Measurements from ENCODE around the gene HBA2.
"Not testable (repeated sequence)": the region's sequence is repeated elsewhere in the genome, so short reads cannot be mapped to it uniquely, and the experiment has no call there.

HBA2 gene

DNA sequence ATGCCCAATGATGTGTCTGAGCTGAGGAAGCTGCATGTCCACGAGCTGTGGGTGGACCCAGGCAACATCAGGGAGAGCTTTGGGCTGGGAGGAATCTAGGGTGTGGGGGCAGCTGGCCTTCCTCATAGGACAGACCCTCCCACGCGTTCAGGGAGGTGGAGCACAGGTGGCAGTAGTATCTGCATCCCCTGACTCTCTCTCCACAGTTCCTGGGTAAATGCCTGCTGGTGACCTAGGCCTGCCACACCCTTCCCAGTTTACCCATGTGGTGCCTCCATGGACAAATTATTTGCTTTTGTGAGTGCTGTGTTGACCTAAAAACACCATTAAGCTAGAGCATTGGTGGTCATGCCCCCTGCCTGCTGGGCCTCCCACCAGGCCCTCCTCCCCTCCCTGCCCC lies 3.7 kb upstream of the HBA2 start:
- TF ChIP-seq POLR2AphosphoS5 (IDR thresholded peaks at IDR 0.05; ENCODE audit: low read depth, low read length) (no peak), POLR2A (IDR thresholded peaks at IDR 0.05; ENCODE audit: low read depth, low read length) (no peak), TAF1 (IDR thresholded peaks at IDR 0.05; ENCODE audit: borderline replicate concordance, low read depth, low read length) (no peak)
- DNase-seq (ENCODE audit: insufficient read length) (no peak), FAIRE-seq (no peak)

DNA sequence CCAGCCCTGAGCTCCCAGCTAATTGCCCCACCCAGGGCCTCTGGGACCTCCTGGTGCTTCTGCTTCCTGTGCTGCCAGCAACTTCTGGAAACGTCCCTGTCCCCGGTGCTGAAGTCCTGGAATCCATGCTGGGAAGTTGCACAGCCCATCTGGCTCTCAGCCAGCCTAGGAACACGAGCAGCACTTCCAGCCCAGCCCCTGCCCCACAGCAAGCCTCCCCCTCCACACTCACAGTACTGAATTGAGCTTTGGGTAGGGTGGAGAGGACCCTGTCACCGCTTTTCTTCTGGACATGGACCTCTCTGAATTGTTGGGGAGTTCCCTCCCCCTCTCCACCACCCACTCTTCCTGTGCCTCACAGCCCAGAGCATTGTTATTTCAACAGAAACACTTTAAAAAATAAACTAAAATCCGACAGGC lies 2.6 kb upstream of the HBA2 start:
- FAIRE-seq; DNase-seq (ENCODE audit: insufficient read length): not testable (repeated sequence)

DNA sequence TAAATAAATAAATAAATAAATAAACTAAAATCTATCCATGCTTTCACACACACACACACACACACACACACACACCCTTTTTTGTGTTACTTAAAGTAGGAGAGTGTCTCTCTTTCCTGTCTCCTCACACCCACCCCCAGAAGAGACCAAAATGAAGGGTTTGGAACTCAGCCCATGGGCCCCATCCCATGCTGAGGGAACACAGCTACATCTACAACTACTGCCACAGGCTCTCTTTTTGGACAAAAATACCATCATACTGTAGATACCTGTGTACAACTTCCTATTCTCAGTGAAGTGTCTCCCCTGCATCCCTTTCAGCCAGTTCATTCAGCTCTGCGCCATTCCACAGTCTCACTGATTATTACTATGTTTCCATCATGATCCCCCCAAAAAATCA lies 1.9 kb upstream of the HBA2 start:
- DNase-seq (ENCODE audit: insufficient read length) (no peak), FAIRE-seq (no peak)
- no peak for TF ChIP-seq TAF1 (IDR thresholded peaks at IDR 0.05; ENCODE audit: borderline replicate concordance, low read depth, low read length)
- TF ChIP-seq POLR2AphosphoS5 (IDR thresholded peaks at IDR 0.05; ENCODE audit: low read depth, low read length), result no peak
- TF ChIP-seq POLR2A (IDR thresholded peaks at IDR 0.05; ENCODE audit: low read depth, low read length), result no peak

DNA sequence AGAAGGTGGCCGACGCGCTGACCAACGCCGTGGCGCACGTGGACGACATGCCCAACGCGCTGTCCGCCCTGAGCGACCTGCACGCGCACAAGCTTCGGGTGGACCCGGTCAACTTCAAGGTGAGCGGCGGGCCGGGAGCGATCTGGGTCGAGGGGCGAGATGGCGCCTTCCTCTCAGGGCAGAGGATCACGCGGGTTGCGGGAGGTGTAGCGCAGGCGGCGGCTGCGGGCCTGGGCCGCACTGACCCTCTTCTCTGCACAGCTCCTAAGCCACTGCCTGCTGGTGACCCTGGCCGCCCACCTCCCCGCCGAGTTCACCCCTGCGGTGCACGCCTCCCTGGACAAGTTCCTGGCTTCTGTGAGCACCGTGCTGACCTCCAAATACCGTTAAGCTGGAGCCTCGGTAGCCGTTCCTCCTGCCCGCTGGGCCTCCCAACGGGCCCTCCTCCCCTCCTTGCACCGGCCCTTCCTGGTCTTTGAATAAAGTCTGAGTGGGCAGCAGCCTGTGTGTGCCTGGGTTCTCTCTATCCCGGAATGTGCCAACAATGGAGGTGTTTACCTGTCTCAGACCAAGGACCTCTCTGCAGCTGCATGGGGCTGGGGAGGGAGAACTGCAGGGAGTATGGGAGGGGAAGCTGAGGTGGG lies 657 bp downstream of the HBA2 start:
- FAIRE-seq; DNase-seq (ENCODE audit: insufficient read length): not testable (repeated sequence)

DNA sequence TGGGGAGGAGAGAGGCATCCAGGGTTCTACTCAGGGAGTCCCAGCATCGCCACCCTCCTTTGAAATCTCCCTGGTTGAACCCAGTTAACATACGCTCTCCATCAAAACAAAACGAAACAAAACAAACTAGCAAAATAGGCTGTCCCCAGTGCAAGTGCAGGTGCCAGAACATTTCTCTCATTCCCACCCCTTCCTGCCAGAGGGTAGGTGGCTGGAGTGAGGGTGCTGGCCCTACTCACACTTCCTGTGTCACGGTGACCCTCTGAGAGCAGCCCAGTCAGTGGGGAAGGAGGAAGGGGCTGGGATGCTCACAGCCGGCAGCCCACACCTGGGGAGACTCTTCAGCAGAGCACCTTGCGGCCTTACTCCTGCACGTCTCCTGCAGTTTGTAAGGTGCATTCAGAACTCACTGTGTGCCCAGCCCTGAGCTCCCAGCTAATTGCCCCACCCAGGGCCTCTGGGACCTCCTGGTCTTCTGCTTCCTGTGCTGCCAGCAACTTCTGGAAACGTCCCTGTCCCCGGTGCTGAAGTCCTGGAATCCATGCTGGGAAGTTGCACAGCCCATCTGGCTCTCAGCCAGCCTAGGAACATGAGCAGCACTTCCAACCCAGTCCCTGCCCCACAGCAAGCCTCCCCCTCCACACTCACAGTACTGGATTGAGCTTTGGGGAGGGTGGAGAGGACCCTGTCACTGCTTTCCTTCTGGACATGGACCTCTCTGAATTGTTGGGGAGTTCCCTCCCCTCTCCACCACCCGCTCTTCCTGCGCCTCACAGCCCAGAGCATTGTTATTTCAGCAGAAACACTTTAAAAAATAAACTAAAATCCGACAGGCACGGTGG lies 1.5 kb downstream of the HBA2 start:
- FAIRE-seq; DNase-seq (ENCODE audit: insufficient read length): not testable (repeated sequence)

DNA sequence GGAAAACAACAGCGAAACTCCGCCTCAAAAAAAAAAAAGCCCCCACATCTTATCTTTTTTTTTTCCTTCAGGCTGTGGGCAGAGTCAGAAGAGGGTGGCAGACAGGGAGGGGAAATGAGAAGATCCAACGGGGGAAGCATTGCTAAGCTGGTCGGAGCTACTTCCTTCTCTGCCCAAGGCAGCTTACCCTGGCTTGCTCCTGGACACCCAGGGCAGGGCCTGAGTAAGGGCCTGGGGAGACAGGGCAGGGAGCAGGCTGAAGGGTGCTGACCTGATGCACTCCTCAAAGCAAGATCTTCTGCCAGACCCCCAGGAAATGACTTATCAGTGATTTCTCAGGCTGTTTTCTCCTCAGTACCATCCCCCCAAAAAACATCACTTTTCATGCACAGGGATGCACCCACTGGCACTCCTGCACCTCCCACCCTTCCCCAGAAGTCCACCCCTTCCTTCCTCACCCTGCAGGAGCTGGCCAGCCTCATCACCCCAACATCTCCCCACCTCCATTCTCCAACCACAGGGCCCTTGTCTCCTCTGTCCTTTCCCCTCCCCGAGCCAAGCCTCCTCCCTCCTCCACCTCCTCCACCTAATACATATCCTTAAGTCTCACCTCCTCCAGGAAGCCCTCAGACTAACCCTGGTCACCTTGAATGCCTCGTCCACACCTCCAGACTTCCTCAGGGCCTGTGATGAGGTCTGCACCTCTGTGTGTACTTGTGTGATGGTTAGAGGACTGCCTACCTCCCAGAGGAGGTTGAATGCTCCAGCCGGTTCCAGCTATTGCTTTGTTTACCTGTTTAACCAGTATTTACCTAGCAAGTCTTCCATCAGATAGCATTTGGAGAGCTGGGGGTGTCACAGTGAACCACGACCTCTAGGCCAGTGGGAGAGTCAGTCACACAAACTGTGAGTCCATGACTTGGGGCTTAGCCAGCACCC lies 2.6 kb downstream of the HBA2 start:
- DNase-seq (ENCODE audit: insufficient read length) (no peak), FAIRE-seq (no peak)
- no peak for TF ChIP-seq TAF1 (IDR thresholded peaks at IDR 0.05; ENCODE audit: borderline replicate concordance, low read depth, low read length)
- no peak for TF ChIP-seq POLR2A (IDR thresholded peaks at IDR 0.05; ENCODE audit: low read depth, low read length)
- TF ChIP-seq POLR2AphosphoS5 (IDR thresholded peaks at IDR 0.05; ENCODE audit: low read depth, low read length), result no peak

DNA sequence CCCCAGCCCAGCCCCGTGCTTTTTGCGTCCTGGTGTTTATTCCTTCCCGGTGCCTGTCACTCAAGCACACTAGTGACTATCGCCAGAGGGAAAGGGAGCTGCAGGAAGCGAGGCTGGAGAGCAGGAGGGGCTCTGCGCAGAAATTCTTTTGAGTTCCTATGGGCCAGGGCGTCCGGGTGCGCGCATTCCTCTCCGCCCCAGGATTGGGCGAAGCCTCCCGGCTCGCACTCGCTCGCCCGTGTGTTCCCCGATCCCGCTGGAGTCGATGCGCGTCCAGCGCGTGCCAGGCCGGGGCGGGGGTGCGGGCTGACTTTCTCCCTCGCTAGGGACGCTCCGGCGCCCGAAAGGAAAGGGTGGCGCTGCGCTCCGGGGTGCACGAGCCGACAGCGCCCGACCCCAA lies 3.3 kb downstream of the HBA2 start:
- not testable (repeated sequence) for DNase-seq (ENCODE audit: insufficient read length); FAIRE-seq

DNA sequence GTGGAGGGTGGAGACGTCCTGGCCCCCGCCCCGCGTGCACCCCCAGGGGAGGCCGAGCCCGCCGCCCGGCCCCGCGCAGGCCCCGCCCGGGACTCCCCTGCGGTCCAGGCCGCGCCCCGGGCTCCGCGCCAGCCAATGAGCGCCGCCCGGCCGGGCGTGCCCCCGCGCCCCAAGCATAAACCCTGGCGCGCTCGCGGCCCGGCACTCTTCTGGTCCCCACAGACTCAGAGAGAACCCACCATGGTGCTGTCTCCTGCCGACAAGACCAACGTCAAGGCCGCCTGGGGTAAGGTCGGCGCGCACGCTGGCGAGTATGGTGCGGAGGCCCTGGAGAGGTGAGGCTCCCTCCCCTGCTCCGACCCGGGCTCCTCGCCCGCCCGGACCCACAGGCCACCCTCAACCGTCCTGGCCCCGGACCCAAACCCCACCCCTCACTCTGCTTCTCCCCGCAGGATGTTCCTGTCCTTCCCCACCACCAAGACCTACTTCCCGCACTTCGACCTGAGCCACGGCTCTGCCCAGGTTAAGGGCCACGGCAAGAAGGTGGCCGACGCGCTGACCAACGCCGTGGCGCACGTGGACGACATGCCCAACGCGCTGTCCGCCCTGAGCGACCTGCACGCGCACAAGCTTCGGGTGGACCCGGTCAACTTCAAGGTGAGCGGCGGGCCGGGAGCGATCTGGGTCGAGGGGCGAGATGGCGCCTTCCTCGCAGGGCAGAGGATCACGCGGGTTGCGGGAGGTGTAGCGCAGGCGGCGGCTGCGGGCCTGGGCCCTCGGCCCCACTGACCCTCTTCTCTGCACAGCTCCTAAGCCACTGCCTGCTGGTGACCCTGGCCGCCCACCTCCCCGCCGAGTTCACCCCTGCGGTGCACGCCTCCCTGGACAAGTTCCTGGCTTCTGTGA lies 4.1 kb downstream of the HBA2 start, which contains the start of gene HBA1:
Gene HBA1, plus strand, starts transcription at position 204 of the 906 bp plus-strand sequence. Its CDS starts 37 bp downstream, at position 241.
- FAIRE-seq; DNase-seq (ENCODE audit: insufficient read length): not testable (repeated sequence)

DNA sequence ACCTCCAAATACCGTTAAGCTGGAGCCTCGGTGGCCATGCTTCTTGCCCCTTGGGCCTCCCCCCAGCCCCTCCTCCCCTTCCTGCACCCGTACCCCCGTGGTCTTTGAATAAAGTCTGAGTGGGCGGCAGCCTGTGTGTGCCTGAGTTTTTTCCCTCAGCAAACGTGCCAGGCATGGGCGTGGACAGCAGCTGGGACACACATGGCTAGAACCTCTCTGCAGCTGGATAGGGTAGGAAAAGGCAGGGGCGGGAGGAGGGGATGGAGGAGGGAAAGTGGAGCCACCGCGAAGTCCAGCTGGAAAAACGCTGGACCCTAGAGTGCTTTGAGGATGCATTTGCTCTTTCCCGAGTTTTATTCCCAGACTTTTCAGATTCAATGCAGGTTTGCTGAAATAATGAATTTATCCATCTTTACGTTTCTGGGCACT lies 4.7 kb downstream of the HBA2 start:
- TF ChIP-seq POLR2AphosphoS5 (IDR thresholded peaks at IDR 0.05; ENCODE audit: low read depth, low read length) (no peak), TAF1 (IDR thresholded peaks at IDR 0.05; ENCODE audit: borderline replicate concordance, low read depth, low read length) (no peak)
- no peak for DNase-seq (ENCODE audit: insufficient read length)
- no peak for FAIRE-seq

DNA sequence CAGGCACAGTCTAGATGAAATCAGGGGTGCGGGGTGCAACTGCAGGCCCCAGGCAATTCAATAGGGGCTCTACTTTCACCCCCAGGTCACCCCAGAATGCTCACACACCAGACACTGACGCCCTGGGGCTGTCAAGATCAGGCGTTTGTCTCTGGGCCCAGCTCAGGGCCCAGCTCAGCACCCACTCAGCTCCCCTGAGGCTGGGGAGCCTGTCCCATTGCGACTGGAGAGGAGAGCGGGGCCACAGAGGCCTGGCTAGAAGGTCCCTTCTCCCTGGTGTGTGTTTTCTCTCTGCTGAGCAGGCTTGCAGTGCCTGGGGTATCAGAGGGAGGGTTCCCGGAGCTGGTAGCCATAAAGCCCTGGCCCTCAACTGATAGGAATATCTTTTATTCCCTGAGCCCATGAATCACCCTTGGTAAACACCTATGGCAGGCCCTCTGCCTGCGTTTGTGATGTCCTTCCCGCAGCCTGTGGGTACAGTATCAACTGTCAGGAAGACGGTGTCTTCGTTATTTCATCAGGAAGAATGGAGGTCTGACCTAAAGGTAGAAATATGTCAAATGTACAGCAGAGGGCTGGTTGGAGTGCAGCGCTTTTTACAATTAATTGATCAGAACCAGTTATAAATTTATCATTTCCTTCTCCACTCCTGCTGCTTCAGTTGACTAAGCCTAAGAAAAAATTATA lies 5.4 kb downstream of the HBA2 start:
- FAIRE-seq (no peak), DNase-seq (ENCODE audit: insufficient read length) (no peak)
- no peak for TF ChIP-seq POLR2A (IDR thresholded peaks at IDR 0.05; ENCODE audit: low read depth, low read length)
- TF ChIP-seq POLR2AphosphoS5 (IDR thresholded peaks at IDR 0.05; ENCODE audit: low read depth, low read length), result no peak
- TF ChIP-seq TAF1 (IDR thresholded peaks at IDR 0.05; ENCODE audit: borderline replicate concordance, low read depth, low read length), result no peak

DNA sequence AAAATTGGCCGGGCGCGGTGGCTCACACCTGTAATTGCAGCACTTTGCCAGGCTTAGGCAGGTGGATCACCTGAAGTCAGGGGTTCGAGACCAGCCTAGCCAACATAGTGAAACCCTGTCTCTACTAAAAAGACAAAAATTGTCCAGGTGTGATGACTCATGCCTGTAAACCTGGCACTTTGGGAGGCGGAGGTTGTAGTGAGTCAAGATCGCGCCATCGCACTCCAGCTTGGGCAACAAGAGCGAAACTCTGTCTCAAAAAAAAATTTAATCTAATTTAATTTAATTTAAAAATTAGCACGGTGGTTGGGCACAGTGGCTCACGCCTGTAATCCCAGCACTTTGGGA lies 6.0 kb downstream of the HBA2 start:
- TF ChIP-seq POLR2A (IDR thresholded peaks at IDR 0.05; ENCODE audit: low read depth, low read length) (no peak), POLR2AphosphoS5 (IDR thresholded peaks at IDR 0.05; ENCODE audit: low read depth, low read length) (no peak), TAF1 (IDR thresholded peaks at IDR 0.05; ENCODE audit: borderline replicate concordance, low read depth, low read length) (no peak)
- FAIRE-seq, result no peak
- no peak for DNase-seq (ENCODE audit: insufficient read length)

Measured in GM12892 (cell line).